ENCODE data around the gene SHISA4. TPM values are rescaled to one million over a fixed set of nuclear protein-coding genes. Genes with fewer than 3 reads are reported as not detected.
A peak's percentile ranks its signal among the peaks of the same experiment; 100 is the strongest.
"Not testable (repeated sequence)": the region's sequence is repeated elsewhere in the genome, so short reads cannot be mapped to it uniquely, and the experiment has no call there.

SHISA4 gene
- total RNA-seq, 1 donor from 2014 or later = 4.4 TPM

DNA sequence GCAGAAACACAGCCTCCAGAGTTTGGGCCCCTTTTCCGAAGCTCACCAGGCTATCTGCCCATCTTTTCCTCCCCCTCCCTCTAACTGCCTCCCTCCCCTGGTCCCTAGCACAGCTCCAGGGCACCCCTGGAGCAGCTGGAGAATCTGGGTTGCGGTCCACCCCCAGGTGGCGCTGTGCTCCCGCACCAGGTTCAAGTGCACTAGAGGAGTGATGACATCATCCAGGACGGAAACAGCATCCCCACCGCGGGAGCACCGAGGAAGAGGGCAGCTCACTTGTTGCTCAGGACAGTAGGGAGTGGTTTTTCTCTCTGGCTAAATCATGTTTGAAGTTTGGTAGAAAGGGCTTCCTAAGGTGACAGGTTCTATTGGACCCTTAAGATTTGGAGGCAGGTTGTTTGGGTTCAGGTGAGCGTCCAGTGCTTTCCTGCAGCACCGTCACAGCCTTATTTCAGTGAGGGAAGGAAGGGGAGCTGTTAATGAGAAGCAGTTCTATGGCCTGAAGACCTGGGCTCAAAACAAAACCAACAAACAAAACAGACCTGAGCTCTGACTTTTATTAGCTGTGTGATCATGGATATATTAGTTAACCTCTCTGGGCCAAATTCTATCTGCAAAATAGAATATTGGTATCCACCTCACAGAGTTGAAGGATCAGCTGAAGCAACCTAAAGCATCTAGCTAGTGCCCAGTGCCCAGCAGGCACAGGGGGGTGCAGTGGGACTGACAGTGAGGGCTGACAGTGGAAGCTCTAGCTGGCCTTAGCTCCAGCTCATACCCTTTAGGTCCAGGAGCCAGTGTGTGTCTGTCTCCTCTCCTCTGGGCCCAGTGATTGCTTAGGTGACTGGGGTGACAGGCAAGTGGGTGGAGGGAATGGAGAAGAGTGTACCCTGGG lies 7.5 kb downstream of the SHISA4 start:
- DNase-seq (ENCODE audit: low spot score) = peak; percentile 85
- peak; percentile 93 for ATAC-seq

DNA sequence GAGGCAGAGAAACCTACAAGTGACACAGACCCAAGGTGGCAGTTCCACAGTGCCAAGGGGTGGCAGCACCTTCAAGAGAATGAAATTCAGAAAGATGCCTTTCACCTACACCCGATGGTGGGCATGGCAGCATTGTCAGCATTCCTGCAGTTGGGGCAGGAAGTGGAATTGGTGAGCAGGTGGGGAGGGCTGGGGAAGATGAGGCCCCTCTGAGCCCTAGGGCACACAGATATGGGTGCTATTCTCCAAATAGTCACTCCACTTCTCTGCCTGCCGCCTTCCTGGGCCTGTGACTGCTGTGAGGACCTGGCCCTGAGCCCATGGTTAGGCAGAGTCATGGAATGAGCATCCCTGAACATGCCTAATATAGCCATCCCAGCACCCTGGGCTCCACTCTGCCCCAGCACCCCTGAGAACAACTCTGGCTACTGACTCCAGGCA lies 8.3 kb downstream of the SHISA4 start:
- DNase-seq (ENCODE audit: low spot score) = no peak
- peak; percentile 16 for ATAC-seq

DNA sequence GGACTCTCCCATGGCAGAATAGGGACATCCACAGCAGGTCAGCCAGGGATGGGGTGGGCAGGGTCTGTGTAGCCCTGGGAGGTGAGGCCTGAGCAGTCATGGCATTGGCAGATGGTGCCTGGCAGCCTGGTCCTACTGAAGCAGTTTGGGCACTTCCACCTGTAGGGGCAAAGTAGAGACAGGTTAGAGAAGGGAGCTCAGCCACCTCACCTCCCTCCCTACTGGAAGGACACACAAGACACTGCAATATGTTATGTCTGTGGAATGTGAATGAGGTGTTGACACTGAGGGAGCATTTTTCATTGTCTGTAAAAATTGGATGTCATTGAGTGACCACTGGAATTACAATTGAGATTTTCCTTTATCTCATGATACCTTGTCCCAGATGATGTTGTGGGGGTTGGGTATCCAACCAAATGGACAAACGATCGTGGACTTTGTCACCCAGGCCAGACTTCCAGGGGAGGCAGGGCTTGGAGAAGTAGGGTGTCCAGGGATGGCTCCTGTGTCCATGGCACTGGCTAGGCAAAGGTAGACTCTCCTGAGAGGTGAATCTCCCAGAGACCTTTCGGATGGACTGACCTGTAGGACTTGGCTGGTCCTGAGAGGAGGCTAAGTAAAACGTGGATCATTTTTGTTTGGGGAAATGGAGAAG lies 9.7 kb downstream of the SHISA4 start:
- DNase-seq (ENCODE audit: low spot score) = no peak
- ATAC-seq = peak; percentile 53

- ATAC-seq (no peak), DNase-seq (ENCODE audit: low spot score) (no peak)
Observed at GRCh38 chr1:201898992-201899391, 10.3 kb downstream of the SHISA4 start.

GRCh38 chr1:201899683-201900429 lies 11.2 kb downstream of the SHISA4 start:
- DNase-seq (ENCODE audit: low spot score) (no peak), ATAC-seq (no peak)

DNA sequence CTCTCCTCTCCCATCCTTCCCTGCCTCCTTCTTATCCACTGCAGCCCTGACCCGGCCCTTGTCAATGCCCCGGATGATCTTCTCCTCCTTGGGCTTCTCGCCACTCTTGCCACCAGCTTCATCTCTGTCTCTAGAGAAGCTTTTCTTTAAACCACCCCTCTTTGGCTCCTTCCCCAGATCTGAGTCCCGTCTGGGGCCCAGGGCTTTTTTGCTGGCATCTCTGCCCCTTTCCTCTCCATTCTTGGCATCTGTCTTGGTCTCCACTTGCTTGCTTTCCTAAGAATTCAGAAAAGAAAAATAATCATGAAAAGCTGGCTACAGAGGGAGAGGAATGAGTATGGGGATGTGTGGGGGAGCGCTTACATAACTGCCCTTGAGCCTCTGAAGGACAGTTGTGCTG lies 11.8 kb downstream of the SHISA4 start:
- DNase-seq (ENCODE audit: low spot score) = no peak

DNA sequence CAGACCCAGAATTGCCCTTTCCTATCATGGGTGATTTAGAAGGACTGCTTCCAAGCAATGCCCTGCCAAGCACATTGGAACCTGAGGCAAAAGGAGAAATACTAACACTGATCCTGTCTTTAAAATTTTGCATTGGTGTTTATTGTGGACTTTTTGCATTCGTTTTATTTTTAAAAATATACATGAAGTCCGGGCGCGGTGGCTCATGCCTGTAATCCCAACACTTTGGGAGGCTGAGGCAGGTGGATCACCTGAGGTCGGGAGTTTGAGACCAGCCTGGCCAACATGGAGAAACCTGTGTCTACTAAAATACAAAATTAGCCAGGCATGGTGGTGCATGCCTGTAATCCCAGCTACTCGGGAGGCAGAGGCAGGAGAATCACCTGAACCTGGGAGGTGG lies 12.3 kb downstream of the SHISA4 start:
- DNase-seq (ENCODE audit: low spot score); ATAC-seq: not testable (repeated sequence)

More for the DNA sequence above, 11.8 kb downstream of the SHISA4 start:
- ATAC-seq = no peak

- DNase-seq (ENCODE audit: low spot score) (no peak), ATAC-seq (no peak)
Observed at GRCh38 chr1:201902198-201902597, 13.5 kb downstream of the SHISA4 start.

- no peak for ATAC-seq
- DNase-seq (ENCODE audit: low spot score) = no peak
Observed at GRCh38 chr1:201903135-201903534, 14.4 kb downstream of the SHISA4 start.

- no peak for DNase-seq (ENCODE audit: low spot score)
Observed at GRCh38 chr1:201904579-201904978, 15.9 kb downstream of the SHISA4 start.

GRCh38 chr1:201905234-201905890 lies 16.7 kb downstream of the SHISA4 start:
- DNase-seq (ENCODE audit: low spot score) (peak; percentile 64), ATAC-seq (peak; percentile 85)

More at GRCh38 chr1:201904579-201904978, 15.9 kb downstream of the SHISA4 start:
- no peak for ATAC-seq

DNA sequence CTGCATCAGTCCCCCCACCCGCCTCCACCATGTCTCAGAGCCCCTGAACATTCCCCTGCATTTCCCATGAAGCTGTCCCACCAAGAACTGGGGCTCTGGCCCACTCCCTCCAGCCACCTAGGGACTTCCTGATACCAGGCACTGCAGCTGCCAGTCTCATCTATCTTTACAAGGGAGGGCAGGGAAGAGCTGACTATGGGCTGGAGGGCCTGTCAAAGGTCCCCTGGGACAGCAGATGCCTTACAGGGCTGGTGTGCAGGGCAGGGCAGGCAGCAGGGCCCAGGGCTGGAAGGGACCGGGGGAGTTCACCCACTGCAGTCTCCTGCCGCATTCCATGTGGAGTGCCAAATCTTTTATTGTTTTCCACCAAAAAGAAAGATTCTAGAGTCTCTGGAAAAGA lies 17.6 kb downstream of the SHISA4 start:
- no peak for ATAC-seq
- DNase-seq (ENCODE audit: low spot score) = no peak

DNA sequence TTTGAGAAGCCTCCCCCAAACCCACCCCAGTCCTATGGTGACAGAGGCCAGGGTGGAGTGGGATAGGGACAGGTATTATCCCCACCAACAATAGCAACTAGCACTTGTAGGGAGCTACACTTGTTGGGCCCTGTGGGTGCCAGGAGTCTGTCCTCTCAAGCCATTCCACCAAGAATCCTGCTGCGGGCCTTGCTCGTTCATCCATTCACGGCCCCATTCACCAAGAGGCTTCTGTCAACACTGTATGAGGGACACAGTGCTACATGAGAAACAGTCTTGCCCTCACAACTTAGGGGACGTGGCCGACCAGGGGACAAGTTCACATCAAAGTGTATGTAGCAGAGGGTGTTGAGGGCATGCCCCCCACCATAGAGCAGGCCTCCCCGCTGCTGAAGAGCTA lies 18.9 kb downstream of the SHISA4 start:
- ATAC-seq = no peak

DNA sequence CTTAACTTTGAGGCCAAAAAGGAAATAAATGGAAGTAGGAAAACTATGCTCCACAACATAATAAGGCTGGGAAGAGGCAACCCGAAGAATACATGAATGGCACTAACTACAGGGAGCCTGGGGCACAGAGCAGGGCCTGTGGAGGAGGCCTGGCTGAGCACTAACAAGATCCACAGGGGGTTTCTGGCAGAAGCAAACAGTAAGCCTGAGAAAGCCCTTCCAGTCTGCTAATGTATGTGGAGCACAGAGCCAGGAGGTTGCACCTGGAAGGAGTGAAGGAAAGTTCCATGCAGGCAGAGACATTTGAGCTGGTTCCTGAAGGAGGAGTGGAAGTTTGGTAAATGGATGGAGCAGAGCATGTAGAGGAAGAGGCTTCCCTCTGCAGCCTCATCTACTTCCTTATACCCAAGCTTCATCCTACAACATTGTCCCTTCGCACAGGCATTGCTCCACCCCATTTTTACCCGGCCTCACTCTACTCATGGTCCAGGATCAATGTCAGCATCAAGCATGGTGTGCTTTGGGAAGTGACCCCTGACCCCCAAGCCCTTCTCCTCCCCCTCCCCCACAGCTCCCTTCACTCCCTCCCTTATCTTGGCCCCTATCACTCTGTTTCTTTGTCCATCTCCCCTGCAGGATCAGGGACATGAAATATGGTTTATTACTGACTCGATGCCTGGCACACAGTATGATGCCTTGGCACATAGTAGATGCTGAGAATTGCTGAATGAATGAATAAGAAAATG lies 23.3 kb downstream of the SHISA4 start:
- no peak for ATAC-seq

More for the DNA sequence above, 18.9 kb downstream of the SHISA4 start:
- DNase-seq (ENCODE audit: low spot score) = no peak

DNA sequence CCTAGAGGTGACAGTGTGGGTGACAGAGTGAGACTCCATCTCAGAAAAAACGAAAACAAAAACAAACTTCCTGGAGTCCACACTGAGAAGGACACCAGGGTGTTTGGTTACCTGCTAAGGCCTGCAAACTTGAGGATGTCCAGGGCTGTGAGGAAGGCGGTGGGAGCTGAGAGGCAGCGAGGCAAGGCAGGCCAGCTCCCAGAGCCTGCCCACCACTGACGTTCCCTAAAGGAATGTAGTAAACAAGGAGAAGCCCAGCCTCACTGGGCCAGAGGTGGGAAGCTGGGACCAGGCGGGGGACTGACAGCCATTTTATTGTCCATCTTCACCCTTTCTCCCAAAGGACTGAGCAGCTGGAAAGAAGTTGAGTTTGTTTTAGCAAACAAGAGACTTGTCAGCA lies 24.1 kb downstream of the SHISA4 start:
- ATAC-seq (no peak), DNase-seq (ENCODE audit: low spot score) (no peak)

More for the DNA sequence above, 23.3 kb downstream of the SHISA4 start:
- no peak for DNase-seq (ENCODE audit: low spot score)

- no peak for DNase-seq (ENCODE audit: low spot score)
- ATAC-seq = no peak
Observed at GRCh38 chr1:201914456-201915235, 25.9 kb downstream of the SHISA4 start.

DNA sequence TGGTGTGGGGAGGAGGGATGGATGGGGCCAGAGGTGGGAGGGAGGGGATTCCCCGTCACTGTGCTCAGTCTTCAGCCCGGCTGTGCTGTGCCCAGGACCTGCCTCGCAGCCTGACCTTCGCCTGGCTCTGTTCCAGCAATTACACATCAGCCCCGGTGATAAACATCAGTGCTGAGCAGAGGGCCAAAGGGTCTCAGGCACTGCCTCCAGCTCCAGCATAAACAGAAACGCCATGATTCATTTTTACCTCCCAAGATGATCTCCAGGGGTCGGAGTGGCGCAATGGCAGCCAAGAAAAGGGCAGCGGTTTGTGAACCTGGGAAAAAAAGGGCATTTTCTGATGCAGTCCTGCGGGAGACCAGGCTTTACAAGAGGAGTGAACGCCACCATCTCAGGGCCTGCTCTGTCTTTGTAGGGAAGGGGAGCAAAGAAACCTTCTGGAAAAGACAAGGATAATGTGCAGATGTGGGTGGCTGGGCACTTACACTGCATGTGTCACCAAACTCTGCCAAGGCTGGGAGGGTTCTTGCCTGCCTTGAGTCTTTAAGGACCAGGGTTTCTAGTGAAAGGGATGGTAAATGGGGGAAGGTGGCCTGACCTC lies 28.1 kb downstream of the SHISA4 start:
- peak; percentile 74 for DNase-seq (ENCODE audit: low spot score)
- peak; percentile 93 for ATAC-seq

- ATAC-seq (no peak), DNase-seq (ENCODE audit: low spot score) (no peak)
Observed at GRCh38 chr1:201917362-201918033, 28.8 kb downstream of the SHISA4 start.

Measured in left lobe of liver (tissue), 2 donors.